ENCODE measurements around the gene STK10. TPM values are rescaled to one million over a fixed set of nuclear protein-coding genes. Genes with fewer than 3 reads are reported as not detected.

STK10 gene
- total and polyA plus RNA-seq, 2 donors from 2014 or later: 7.2 to 42.8 TPM

- DNase-seq (no peak), FAIRE-seq (no peak)
- Histone ChIP-seq H3K9ac (ENCODE audit: low read length in 3 of 3) (no peak overlapping the region), H3K27ac (ENCODE audit: low read depth in 2 of 2, low read length in 2 of 2) (no peak overlapping the region), H3K4me1 (ENCODE audit: control insufficient read depth in 2 of 3, insufficient read depth in 2 of 3, low read depth in 1 of 3, low read length in 3 of 3) (no peaks in the 10 kb centered on the region), H3K4me3 (ENCODE audit: low read length in 3 of 3) (no peak overlapping the region), H3K36me3 (ENCODE audit: control insufficient read depth in 2 of 3, insufficient read depth in 3 of 3, low read length in 3 of 3) (no peaks in the 10 kb centered on the region), H3K9me3 (ENCODE audit: control insufficient read depth in 2 of 3, insufficient read depth in 1 of 3, low read length in 3 of 3) (no peaks in the 10 kb centered on the region), H3K27me3 (ENCODE audit: control insufficient read depth, insufficient read depth, low read length) (no peaks in the 10 kb centered on the region)
- TF ChIP-seq CTCF (IDR thresholded peaks at IDR 0.05; ENCODE audit: borderline replicate concordance, extremely low read depth, insufficient read depth): no peak
- intact Hi-C loops (cut with DNase I): no loop called here
Measured at GRCh38 chr5:172089298-172090117, 98.5 kb downstream of the STK10 start.

GRCh38 chr5:172088801-172089200 lies 99.2 kb downstream of the STK10 start:
- DNase-seq: no peak
- H3K27ac ChIP-seq (ENCODE audit: low read depth in 2 of 2, low read length in 2 of 2): no peak overlapping the region
- TF ChIP-seq CTCF (IDR thresholded peaks at IDR 0.05; ENCODE audit: borderline replicate concordance, extremely low read depth, insufficient read depth): no peak

GRCh38 chr5:172086194-172086975 lies 101.6 kb downstream of the STK10 start:
- intact Hi-C loops (cut with DNase I): no loop called here
- no peak for TF ChIP-seq CTCF (IDR thresholded peaks at IDR 0.05; ENCODE audit: borderline replicate concordance, extremely low read depth, insufficient read depth)
- FAIRE-seq: no peak
- DNase-seq: no peak
- Histone ChIP-seq H3K27ac (ENCODE audit: low read depth in 2 of 2, low read length in 2 of 2) (no peak overlapping the region), H3K27me3 (ENCODE audit: control insufficient read depth, insufficient read depth, low read length) (no peaks in the 10 kb centered on the region), H3K9ac (ENCODE audit: low read length in 3 of 3) (no peak overlapping the region), H3K36me3 (ENCODE audit: control insufficient read depth in 2 of 3, insufficient read depth in 3 of 3, low read length in 3 of 3) (peaks cover 0 to 2% (median 0%) of the 10 kb centered on the region in 3 donors), H3K9me3 (ENCODE audit: control insufficient read depth in 2 of 3, insufficient read depth in 1 of 3, low read length in 3 of 3) (no peaks in the 10 kb centered on the region), H3K4me1 (ENCODE audit: control insufficient read depth in 2 of 3, insufficient read depth in 2 of 3, low read depth in 1 of 3, low read length in 3 of 3) (no peaks in the 10 kb centered on the region), H3K4me3 (ENCODE audit: low read length in 3 of 3) (no peak overlapping the region)

More at GRCh38 chr5:172088801-172089200, 99.2 kb downstream of the STK10 start:
- Histone ChIP-seq H3K4me3 (ENCODE audit: low read length in 3 of 3) (no peak overlapping the region), H3K9ac (ENCODE audit: low read length in 3 of 3) (no peak overlapping the region), H3K27me3 (ENCODE audit: control insufficient read depth, insufficient read depth, low read length) (no peaks in the 10 kb centered on the region), H3K9me3 (ENCODE audit: control insufficient read depth in 2 of 3, insufficient read depth in 1 of 3, low read length in 3 of 3) (no peaks in the 10 kb centered on the region), H3K36me3 (ENCODE audit: control insufficient read depth in 2 of 3, insufficient read depth in 3 of 3, low read length in 3 of 3) (no peaks in the 10 kb centered on the region), H3K4me1 (ENCODE audit: control insufficient read depth in 2 of 3, insufficient read depth in 2 of 3, low read depth in 1 of 3, low read length in 3 of 3) (no peaks in the 10 kb centered on the region)
- intact Hi-C loops (cut with DNase I): no loop called here
- FAIRE-seq: no peak
